ENCODE data around the gene NFKBIB. TPM values are rescaled to one million over a fixed set of nuclear protein-coding genes. Genes with fewer than 3 reads are reported as not detected.

Gene NFKBIB
- total RNA-seq, 1 donor from 2014 or later = 15.3 TPM

GRCh38 chr19:38920602-38921419 lies 21.0 kb downstream of the NFKBIB start:
- TF ChIP-seq CTCF (IDR thresholded peaks at IDR 0.05) = no peak
- Mint-ChIP-seq H3K36me3 (ENCODE audit: low read depth) (peaks cover 18% of the 10 kb centered on the region), H3K4me1 (ENCODE audit: low read depth) (no peaks in the 10 kb centered on the region), H3K27me3 (ENCODE audit: low read depth) (no peaks in the 10 kb centered on the region), H3K27ac (ENCODE audit: unreplicated experiment) (no peak overlapping the region), H3K9me3 (ENCODE audit: low read depth) (no peaks in the 10 kb centered on the region), H3K4me3 (ENCODE audit: unreplicated experiment) (no peak overlapping the region)
- no peak for DNase-seq (ENCODE audit: low spot score)

- Mint-ChIP-seq H3K36me3 (ENCODE audit: low read depth) (peaks cover 18% of the 10 kb centered on the region), H3K9me3 (ENCODE audit: low read depth) (no peaks in the 10 kb centered on the region), H3K4me3 (ENCODE audit: unreplicated experiment) (no peak overlapping the region), H3K4me1 (ENCODE audit: low read depth) (no peaks in the 10 kb centered on the region), H3K27ac (ENCODE audit: unreplicated experiment) (no peak overlapping the region), H3K27me3 (ENCODE audit: low read depth) (no peaks in the 10 kb centered on the region)
- no peak for TF ChIP-seq CTCF (IDR thresholded peaks at IDR 0.05)
- DNase-seq (ENCODE audit: low spot score) = peak; percentile 87
Measured at GRCh38 chr19:38921420-38922274, 21.9 kb downstream of the NFKBIB start.

GRCh38 chr19:38922482-38922881 lies 22.7 kb downstream of the NFKBIB start:
- Mint-ChIP-seq H3K4me1 (ENCODE audit: low read depth) (no peaks in the 10 kb centered on the region), H3K9me3 (ENCODE audit: low read depth) (no peaks in the 10 kb centered on the region), H3K36me3 (ENCODE audit: low read depth) (peaks cover 18% of the 10 kb centered on the region), H3K27ac (ENCODE audit: unreplicated experiment) (no peak overlapping the region), H3K4me3 (ENCODE audit: unreplicated experiment) (no peak overlapping the region), H3K27me3 (ENCODE audit: low read depth) (no peaks in the 10 kb centered on the region)
- no peak for TF ChIP-seq CTCF (IDR thresholded peaks at IDR 0.05)
- DNase-seq (ENCODE audit: low spot score) = peak; percentile 22

GRCh38 chr19:38924388-38924787 lies 24.6 kb downstream of the NFKBIB start:
- Mint-ChIP-seq H3K36me3 (ENCODE audit: low read depth) (peaks cover 18% of the 10 kb centered on the region), H3K9me3 (ENCODE audit: low read depth) (no peaks in the 10 kb centered on the region), H3K27ac (ENCODE audit: unreplicated experiment) (no peak overlapping the region), H3K27me3 (ENCODE audit: low read depth) (no peaks in the 10 kb centered on the region), H3K4me3 (ENCODE audit: unreplicated experiment) (no peak overlapping the region), H3K4me1 (ENCODE audit: low read depth) (peaks cover 9% of the 10 kb centered on the region)
- peak; percentile 15 for DNase-seq (ENCODE audit: low spot score)
- TF ChIP-seq CTCF (IDR thresholded peaks at IDR 0.05) = no peak

GRCh38 chr19:38928391-38929001 lies 28.7 kb downstream of the NFKBIB start:
- Mint-ChIP-seq H3K4me1 (ENCODE audit: low read depth) (peaks cover 33% of the 10 kb centered on the region), H3K27me3 (ENCODE audit: low read depth) (no peaks in the 10 kb centered on the region), H3K4me3 (ENCODE audit: unreplicated experiment) (no peak overlapping the region), H3K9me3 (ENCODE audit: low read depth) (no peaks in the 10 kb centered on the region), H3K36me3 (ENCODE audit: low read depth) (peaks cover 11% of the 10 kb centered on the region), H3K27ac (ENCODE audit: unreplicated experiment) (peak overlapping the region; percentile 32)
- no peak for DNase-seq (ENCODE audit: low spot score)
- TF ChIP-seq CTCF (IDR thresholded peaks at IDR 0.05) = no peak

Data from chondrocyte (in vitro differentiated cells).